NCI-H128 (cell line): ENCODE data around the gene ERO1B.
"Not testable (repeated sequence)": the region's sequence is repeated elsewhere in the genome, so short reads cannot be mapped to it uniquely, and the experiment has no call there.

Experiments
- DNase-seq: peaks from one replicate; lab custom pipeline; 2025; ENCODE audit not compliant: unreplicated experiment; lab: John Stamatoyannopoulos, UW

ERO1B gene

DNA sequence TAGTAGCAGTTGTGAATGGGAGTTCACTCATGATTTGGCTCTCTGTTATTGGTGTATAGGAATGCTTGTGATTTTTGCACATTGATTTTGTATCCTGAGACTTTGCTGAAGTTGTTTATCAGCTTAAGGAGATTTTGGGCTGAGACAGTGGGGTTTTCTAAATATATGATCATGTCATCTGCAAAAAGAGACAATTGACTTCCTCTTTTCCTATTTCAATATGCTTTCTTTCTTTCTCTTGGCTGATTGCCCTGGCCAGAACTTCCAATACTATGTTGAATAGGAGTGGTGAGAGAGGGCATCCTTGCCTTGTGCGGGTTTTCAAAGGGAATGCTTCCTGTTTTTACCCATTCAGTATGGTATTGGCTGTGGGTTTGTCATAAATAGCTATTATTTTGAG, 93.7 kb downstream of the ERO1B start:
- DNase-seq: not testable (repeated sequence)

DNA sequence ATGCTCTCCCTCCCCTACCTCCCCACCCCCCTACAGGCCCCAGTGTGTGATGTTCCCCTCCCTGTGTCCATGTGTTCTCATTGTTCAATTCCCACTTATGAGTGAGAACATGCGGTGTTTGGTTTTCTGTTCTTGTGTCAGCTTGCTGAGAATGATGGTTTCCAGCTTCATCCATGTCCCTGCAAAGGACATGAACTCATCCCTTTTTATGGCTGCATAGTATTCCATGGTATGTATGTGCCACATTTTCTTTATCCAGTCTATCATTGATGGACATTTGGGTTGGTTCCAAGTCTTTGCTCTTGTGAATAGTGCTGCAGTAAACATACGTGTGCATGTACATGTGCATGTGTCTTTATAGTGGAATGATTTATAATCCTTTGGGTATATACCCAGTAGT, 95.3 kb downstream of the ERO1B start:
- not testable (repeated sequence) for DNase-seq

DNA sequence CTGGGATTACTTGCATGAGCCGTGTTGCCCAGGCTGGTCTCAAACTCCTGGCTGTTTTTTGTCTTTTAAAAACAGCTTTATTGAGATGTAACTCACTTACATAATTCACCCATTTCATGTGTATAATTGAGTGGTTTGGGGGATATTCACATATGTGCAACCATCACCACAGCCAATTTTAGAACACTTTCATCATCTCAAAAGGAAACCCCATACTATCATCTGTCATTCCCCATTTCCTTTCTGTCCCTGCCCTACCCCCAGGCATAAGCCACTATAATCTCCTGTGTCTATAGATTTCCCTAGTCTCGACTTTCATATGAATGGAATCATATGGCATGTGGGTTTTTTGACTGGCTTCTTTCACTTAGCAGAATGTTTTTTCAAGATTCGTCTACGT, 96.1 kb downstream of the ERO1B start:
- DNase-seq: no peak

- DNase-seq: no peak
Observed at GRCh38 chr1:236181059-236181458, 100.7 kb downstream of the ERO1B start.

- DNase-seq: no peak
Observed at GRCh38 chr1:236179634-236180033, 102.1 kb downstream of the ERO1B start.

DNA sequence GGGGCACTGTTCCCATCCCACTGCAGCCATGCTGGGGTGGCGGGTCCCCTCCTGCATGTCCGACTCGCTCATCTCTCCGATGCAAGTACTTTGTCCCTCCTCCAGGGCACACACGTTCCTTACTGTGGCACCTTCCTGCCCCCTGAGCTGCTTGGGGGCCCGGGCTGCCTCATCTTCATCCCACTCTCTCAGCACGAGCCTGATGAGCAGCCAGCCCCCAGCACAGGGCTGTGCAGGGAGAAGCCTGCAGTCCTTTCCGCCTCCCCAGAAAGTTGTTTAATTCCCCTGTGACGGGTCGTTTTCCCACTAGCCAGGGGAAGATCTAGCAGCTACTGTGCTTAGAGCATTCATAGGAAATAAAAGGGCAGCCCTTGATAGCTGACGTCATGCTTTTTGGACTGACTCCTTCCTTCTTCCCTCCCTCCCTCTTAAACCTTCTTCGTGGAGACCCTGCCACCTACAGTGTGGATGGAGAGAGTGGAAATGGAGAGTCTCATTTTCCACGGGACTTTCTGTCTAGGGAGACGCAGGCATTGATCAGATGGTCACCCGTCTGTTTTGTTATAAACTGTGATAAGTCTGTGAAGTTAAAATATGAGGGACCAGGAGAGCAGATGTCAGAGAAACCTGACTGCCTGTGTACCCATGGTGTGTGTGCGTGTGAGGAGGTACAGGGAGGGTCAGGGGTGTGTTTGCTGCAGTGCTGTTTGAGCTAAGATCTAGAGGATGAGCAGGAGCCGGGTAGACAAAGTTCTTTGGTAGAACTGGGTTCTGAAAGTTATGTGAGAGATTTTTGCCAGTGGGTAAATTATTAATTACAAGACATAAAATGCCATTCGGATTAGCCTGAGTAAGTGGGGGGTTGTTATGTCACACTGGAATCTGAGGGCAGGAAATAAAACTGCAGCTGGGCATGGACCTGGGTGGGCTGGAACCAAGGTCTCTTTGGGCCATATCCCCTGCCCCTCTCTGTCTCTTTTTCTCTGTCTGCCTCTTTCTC, 105.1 kb downstream of the ERO1B start:
- no peak for DNase-seq

DNA sequence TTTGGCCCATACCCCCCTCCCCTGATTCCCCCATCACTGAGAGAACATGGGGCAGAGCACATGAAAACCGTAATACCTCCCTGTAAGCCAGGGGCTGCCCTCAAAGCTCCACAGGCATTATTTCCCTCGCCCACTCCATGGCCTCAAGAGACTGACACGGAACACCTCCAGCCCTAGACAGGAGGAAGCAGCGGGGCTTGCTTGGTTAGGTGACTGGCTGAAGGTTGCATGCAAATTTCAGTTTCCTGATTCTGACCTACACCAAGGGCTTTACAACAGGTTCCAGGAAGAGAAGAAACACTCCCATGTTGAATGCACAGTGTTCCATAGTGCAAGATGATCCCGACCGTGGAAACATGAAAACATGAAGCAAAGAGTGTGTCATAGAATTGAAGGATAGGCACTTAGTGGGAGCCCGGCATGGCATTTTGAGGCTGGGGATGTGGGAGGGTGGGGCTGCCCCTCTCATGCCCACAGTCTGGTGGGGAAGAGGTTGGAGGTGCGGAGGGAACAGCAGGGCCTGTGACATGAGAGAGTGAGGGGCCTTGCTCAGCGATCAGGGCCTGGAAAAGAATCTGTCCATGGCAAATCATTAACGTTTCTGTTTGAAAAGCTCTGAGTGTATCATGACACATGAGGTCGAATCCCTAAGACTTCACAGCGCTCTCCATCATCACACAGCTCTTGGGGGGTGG, 106.0 kb downstream of the ERO1B start:
- no peak for DNase-seq

DNA sequence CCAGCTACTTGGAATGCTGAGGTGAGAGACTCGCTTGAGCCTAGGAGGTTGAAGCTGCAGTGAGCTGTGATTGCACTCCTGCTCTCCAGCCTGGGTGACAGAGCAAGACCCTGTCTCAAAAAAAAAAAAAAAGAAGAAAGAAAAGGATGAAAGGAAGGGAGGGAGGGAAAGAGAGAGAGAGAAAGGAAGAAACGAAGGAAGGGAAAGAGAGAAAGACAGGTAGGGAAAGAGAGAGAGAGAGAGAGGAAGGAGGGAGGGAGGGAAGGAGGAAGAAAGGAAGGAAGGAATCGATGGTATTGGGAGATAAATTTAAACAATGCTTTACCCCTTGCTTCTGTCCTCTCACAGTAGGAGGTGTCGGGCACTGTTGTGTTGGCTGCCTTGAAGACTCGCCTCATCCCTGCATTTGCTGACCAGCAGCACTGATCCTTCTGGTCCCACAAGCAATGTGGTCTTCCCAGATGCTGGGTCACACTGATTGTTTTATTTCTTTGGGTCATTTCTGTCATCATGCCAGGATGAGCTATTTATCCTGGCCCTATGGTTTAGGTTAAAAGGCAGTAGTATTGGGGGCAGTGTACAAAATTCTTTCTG, 108.5 kb downstream of the ERO1B start:
- DNase-seq: no peak

GRCh38 chr1:236172041-236172579, 109.6 kb downstream of the ERO1B start:
- DNase-seq: no peak

GRCh38 chr1:236168716-236169429, 112.9 kb downstream of the ERO1B start:
- no peak for DNase-seq

- no peak for DNase-seq
Observed at GRCh38 chr1:236167578-236167977, 114.2 kb downstream of the ERO1B start.

- DNase-seq: no peak
Observed at GRCh38 chr1:236167154-236167553, 114.6 kb downstream of the ERO1B start.

- no peak for DNase-seq
Observed at GRCh38 chr1:236166041-236166440, 115.7 kb downstream of the ERO1B start.
